Limb (tissue), 2 donors: ENCODE data around the gene REPS1.
A peak's percentile ranks its signal among the peaks of the same experiment; 100 is the strongest.
"Not testable (repeated sequence)": the region's sequence is repeated elsewhere in the genome, so short reads cannot be mapped to it uniquely, and the experiment has no call there.

Source experiments
- DNase-seq, 2 donors: peaks; one replicate each; pipeline ENCODE4 v3.0.0-alpha.2; 2016; ENCODE audit errors: extremely low spot score in 2 of 2

REPS1 gene, protein sequence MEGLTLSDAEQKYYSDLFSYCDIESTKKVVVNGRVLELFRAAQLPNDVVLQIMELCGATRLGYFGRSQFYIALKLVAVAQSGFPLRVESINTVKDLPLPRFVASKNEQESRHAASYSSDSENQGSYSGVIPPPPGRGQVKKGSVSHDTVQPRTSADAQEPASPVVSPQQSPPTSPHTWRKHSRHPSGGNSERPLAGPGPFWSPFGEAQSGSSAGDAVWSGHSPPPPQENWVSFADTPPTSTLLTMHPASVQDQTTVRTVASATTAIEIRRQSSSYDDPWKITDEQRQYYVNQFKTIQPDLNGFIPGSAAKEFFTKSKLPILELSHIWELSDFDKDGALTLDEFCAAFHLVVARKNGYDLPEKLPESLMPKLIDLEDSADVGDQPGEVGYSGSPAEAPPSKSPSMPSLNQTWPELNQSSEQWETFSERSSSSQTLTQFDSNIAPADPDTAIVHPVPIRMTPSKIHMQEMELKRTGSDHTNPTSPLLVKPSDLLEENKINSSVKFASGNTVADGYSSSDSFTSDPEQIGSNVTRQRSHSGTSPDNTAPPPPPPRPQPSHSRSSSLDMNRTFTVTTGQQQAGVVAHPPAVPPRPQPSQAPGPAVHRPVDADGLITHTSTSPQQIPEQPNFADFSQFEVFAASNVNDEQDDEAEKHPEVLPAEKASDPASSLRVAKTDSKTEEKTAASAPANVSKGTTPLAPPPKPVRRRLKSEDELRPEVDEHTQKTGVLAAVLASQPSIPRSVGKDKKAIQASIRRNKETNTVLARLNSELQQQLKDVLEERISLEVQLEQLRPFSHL

DNA sequence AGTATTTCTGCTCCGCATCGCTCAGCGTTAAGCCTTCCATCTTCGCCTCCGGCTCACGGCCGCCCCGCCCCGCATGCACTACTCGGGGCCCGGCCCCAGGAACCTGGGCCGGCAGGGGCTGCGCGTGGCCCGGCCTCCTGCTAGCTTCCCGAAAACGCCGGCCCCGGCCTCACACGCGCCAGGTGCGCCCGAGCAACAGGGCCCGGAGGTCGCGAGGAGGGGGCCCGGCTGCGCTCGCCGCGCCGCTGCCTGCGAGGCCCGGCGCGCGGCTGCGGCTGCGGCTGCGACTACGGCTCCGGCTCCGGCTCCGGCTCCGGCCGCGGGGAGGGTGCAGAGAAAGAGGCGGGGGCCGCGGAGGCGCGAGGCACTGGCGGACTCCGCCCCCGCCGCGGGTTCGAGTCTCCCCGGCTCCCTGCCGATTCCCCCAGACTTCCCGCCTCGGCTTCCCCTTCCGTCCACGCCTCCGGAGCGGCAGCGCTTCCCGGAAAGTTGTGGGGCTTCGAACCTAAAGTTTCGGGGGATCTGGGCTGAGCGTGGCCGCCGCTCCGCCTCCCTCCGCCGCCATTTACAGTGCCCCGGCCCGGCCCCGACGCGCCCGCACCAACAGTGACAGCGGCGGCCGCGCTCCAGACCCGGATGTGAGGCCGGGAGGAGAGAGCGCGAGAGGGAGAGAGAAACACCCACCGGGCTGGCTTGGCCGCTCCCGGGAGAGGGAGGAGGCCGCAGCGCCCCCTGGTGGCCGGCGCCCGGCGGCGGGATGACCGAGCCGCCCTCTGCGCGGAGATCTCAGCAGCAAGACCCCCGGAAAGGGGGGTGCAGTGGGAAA, at the start of gene REPS1:
TSS of gene REPS1 (minus strand) at position 611 of the 826 bp plus-strand sequence. CDS start at position 40, 571 bp downstream.
- peak; percentile 93 to 97 for DNase-seq

DNA sequence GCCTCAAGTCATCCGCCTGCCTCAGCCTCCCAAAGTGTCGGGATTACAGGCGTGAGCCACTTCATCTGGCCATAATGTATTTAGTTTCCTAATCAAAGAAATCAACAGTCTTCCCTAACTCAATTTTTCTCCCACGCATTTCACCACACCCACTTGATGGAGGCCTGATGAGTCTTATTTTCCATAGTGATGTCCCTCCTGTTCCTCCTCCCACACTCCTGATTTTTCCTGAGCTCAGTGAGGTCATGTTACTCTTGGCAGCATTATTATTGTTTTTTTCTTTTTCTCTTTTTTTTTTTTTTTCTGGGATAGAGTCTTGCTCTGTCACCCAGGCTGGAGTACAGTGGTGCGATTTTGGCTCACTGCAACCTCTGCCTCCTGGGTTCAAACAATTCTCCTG, 49.4 kb upstream of the REPS1 start:
- DNase-seq = no peak

DNA sequence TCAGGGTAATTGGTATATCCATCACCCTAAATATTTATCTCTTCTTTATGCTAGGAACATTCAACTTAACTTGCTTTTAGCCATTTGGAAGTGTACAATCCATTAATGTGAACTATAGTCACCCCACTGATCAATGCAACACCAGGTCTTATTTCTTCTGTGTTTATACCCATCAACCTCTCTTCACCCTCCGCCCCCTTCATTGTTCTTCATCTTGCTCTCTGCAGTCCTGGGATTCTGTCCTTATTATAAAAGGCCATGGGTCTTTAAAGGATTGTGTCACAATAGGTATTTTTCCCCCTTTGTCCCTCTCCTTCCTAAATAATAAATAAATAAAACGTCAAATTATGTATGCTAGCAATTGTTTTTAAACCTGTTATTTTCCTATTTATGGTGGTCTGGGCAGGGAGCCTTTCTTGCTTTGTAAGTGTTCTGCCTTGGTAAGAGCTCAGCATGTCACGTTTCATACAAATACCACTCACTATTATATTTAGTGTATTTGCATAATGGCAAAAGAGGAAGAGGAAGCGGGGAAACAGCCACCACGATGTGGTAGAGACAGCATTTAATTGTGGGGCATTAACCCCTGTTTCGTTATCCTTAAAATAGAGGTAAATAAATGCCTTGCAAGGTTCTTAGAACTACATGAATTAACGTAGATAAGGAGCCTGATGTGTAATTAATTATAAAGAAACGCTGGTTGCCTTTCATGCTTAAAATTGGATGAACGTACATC, 42.3 kb upstream of the REPS1 start:
- no peak for DNase-seq

DNA sequence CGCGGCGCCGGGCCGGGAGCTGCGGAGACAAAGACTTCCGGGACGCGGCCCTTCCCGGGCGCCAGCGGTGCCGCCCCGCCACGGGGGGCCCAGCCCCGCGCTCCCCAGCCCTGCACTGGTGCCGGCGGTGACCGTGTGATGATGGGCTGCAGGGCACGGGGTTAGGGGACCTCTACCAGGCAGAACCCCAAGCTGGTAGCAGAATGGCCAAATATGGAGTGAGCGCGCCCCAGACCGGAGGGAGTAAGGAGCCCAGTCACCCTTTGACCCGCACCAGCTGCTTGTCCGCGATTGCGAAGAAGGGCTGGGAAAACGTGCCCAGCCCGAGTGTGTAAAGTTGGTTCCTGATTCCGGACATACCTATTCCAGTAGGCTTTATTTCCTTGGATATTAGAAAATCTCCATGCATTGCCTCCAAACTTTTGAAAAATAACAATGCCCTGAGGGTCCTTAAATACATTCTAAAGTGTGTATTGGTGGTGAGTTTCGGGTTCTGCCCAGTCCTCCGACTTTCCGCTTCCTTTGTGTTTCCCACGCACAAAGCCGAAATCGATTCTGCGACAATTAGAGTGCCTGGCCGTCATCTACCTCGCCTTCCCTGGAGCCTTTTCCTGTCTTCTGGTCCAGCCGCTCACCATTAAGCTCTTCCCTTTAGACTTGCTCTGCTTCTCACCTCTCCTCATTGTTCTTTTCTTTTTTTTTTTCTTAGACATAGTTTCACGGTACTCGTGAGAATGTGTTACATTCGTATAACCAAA, 41.6 kb upstream of the REPS1 start:
- DNase-seq = peak in 1 of 2 donors; percentile 35

DNA sequence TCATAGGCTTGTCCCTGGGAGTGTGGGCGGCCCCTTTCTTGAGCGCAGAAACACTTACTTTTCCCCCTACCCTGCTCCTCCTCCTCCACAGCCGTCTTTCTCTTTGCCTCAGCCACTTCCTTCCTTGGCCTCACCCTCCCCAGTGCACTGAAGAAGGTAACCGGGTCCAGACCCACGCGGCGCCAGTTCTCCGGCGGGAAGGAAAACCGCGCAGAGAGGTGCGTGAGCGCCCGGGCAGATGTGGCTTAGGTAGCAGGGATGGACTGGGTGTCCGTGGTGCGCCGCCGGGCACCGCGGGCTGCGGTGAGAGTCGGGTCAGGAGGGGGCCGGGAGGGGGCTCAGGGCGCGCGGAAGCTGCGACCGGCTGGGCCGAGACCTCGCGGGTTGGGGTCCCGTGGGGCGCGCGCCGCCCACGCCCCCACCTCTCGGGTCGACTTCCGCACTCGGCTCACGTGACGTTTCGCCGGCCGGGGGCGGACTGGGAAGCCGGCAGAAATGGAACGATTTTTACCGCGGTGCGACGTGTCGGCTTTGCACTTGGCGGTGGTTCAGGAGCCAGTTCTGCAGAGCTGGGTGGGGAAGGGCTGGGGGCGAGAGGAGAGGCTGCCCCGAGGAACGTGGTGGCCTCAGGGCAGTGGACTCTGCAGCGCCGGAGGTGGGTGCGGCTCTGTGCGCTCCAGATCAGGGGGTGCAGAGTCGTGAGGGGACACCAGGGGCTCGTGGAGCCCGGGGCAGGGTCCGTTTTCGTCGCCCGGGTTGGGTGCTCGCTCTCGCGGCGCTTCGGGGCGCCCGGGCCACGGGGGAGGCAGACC, 40.8 kb upstream of the REPS1 start, which contains the start of gene ABRACL:
TSS of gene ABRACL (plus strand) at position 88 of the 812 bp plus-strand sequence. CDS start 5,416 bp downstream, outside the sequence.
- peak; percentile 64 to 81 for DNase-seq

DNA sequence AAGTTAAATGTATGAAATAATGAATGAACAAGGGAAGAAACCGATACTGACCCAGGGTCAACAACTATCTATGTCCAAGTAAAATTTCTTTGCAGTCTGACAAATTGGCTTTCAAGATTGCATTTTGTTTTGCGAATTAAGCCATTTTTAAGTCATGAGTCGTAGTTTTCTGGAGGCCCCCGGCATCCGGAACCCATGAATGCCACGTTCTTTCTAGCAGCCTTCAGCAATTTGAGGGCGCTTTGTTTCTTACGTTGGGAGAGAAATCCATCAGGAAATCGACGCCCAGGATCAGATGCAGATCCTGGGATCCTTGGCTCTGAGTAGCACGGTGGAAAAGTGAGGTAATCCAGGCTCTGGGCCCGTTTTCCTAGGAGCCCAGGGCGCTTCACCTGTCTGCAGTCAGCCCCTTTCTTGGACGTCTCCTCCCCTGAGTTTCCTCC, 40.2 kb upstream of the REPS1 start:
- no peak for DNase-seq

DNA sequence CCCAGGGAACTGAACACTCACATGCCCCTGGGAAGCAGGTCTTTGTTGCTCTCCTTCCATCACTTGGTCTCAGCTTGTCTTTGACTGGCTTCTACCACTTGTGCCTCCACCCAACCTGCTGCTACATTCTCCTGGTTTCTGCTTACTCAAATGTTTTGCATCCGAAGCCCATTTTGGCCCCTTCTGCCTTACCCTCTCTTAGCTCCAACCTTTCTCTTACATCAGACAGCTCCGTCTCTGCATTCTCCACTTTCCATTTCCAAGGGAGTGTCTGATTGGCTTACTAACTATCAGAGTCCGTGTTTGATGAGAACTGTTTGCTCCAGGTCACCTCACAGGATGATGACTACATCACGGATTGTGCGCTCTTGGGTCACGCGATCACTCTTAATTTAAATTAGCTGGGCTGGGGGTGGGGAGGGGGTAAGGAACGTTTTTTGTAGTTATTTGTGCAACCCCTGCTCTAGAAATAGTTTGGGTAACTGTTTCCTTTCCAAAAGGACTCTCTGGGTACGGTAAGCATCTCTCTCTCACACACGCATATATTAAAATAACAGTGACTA, 39.6 kb upstream of the REPS1 start:
- DNase-seq = no peak

DNA sequence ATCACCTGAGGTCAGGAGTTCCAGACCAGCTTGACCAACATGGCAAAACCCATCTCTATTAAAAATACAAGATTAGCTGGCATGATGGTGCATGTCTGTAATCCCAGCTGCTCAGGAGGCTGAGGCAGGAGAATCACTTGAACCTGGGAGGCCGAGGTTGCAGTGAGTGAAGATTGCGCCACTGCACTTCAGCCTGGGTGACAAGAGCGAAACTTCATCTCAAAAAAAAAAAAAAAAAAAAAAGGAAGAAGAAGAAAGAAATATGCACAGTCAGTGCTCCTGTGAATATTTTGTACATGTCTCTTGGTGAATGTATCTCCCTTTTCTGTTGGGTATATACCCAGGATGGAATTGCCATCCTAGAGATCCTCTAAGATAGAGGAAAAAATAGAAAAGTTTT, 37.4 kb upstream of the REPS1 start:
- not testable (repeated sequence) for DNase-seq

DNA sequence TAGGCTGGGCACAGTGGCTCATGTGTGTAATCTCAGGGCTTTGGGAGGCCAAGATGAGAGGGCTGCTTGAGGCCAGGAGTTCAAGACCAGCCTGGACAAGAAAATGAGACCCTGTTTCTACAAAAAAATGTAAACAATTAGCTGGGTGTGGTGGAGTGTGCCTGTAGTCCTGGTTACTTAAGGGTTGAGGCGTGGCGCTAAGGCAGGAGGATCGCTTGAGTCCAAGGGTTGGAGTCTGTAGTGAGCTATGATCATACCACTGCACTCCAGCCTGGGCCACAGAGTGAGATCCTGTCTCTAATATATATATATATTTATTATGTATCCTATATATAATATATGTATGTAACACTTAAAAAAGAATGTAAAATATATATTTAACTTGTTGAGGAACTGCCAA, 32.6 kb upstream of the REPS1 start:
- DNase-seq = no peak

DNA sequence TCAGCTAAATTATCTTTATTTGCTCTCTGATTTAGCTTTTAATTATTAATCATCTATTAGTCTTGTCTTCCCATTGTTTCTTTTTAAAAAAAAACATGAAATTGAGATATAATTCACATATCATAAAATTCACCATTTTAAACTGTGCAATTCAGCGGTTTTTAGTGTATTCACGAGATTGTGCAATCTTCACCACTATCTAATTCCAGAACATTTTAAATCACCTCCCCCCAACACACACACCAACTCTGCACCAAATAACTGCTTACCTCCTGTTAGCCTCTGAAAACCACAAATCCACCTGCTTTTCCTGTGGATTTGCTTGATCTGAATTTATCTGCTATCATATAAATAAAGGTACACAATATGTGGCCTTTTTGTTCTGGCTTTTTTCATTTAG, 31.7 kb upstream of the REPS1 start:
- no peak for DNase-seq

DNA sequence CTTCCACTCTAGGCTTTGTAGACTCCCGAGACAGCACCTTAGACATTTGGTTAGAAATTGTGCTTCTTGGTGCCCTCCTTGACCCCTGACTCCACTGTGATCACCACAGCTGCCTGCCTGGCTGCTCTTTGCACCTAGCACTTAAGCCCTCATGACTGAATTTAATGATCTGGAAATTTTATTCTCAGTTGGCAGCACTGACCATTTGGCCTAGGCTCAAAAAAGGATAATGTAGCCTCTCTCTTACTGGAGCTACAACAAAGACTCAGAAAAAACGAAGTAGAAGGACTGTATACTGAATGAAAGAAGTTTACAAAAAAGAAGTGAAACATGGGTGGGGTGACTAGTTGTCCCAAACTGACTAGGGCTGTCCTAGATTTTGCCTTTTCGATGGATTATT, 29.2 kb upstream of the REPS1 start:
- DNase-seq = no peak

DNA sequence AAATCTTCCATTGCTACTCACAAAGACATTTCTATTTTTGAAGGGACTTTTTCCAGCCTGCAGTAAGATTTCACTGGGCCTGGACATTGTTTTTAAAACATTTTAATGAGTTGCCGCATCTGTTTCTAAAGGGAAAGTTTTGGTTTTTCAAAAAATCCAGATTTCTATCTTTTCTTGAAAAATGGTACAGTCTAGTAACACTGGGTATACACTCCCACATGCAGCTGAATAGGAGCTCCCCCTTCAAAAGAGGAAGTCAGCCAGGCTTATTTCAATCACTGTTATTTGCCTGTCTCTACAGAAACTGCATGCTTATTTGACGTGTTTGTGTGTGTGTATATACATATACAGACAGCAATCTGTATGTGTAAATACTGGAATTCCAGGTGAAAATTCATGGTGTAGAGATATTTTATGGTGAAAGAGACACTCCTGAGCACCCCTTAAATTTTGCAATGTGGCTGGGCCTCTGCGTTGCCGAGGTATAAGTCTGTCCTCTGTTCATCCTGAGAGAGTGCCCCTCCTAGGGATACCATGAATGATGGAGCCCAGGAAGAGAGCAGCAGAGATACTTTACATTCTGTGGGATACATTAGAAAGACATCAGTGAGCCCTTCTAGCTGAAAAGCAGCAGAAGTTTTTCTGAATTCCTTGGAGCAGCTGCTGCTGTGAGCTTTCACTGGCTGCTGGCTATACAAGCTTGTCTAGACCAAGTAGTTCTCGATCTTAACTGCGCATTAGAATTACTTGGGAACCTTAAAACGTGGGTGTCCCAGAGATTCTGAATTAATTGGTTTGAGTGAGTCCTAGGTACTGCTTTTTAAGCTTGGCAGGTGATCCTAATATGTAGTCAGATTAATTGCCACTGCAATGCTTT, 28.5 kb upstream of the REPS1 start:
- peak in 1 of 2 donors; percentile 21 for DNase-seq

DNA sequence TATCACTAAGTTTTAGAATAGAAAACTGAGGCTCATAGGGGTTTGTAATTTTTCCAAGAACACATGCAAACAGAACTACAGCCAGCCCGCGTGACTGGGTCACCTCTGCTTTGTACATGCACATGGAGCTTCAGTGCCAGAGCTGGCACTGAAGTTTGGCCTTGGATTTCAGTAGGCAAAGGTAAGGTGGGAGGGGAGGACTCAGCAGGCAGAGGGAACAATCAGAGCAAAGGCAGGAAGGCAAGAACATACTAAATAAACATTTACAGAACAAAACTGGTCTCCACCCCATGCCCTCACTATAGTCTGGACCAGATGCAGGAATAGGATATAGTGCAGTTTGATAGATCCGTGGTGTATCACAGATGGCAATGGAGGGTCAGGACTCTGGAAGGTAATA, 26.9 kb upstream of the REPS1 start:
- no peak for DNase-seq

DNA sequence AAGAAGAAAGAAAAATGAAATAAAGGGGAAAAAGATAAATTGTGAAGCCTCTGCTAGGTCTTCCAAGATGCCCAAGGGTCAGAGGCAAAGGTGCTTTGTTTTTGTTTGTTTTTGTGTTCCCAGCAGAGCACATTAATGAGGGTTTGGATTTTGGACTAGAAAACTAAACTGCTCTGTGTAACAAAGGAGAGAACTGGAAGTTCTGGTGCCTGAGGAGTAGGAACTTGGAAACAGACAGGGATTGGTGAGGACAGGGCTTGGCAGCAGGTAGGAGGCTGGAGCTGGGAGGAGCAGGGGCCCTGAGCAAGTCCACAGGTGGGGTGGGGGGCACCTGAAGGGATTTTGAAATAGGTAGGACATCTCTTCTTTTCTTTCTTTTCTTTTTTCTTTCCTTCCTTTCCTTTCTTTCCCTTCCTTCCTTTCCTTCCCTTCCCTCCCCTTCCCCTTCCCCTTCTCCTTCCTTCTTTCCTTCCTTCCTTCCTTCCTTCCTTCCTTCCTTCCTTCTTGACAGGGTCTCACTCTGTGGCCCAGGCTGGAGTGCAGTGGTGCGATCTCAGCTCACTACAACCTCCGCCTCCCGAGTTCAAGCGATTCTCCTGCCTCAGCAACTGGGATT, 25.2 kb upstream of the REPS1 start:
- no peak for DNase-seq

DNA sequence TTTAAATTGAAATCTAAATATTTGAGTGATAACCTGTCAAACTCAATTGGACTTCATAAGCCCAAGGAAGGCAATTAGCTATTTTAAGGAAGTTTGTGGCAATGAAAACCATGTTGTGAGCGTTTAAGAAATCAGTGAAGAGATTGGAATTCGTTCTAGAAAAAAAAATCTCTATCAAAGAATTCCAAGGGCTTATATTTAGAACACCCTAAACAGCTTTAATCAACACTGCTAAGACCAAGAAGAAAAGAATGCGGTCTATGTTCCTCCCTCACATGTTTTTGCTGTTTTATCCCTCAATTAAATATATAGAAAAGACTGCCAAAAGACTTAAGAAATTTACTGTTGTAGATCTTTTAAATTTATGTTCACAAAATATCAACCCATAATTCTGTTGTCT, 23.9 kb upstream of the REPS1 start:
- no peak for DNase-seq

DNA sequence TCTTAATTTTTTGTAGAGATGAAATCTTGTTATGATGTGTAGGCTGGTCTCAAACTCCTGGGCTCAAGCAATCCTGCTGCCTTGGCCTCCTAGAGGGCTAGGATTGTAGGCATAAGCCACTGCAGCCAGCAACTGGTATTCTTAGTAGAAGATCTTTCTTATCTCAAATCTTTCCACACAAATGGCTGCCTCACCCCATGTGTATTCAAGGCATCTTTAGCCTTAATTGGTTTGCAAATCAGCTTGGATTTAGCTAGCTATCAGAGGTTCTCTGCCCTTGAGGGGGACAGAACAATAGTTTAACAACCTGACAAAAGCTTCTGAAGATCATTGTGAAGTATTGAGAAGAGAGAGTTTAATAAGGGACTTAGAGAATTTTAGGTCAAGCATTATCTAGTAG, 22.6 kb upstream of the REPS1 start:
- no peak for DNase-seq

DNA sequence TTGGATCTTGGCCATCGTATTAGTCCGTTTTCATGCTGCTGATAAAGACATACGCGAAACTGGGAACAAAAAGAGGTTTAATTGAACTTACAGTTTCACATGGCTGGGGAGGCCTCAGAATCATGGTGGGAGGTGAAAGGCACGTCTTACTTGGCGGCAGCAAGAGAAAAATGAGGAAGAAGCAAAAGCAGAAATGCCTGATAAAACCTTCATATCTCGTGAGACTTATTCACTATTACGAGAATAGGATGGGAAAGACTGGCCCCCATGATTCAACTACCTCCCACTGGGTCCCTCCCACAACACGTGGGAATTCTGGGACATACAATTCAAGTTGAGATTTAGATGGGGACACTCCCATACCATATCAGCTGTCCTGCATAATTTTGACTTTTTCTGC, 20.1 kb upstream of the REPS1 start:
- DNase-seq = no peak

DNA sequence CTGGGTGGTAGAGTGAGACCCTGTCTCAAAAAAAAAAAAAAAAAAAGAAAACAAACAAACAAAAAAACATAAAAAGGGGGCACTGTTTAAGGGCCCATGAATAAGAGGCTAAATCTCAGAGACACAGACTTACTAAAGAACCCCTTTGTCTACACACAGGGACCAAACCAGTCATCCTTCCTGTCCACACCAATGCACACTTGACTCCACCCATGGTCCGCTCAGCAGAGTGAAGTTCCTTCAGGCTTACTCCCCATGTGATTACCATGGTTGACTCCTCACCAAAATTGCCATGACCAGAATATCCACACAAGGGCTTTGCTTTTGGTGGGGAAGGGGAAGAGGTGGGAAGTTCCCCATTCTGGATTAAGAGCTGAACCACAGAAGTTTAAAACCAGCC, 19.4 kb upstream of the REPS1 start:
- no peak for DNase-seq
